Esophagus muscularis mucosa (tissue), 4 donors: ENCODE results near the gene SIGLEC1. TPM values are rescaled to one million over a fixed set of nuclear protein-coding genes. Genes with fewer than 3 reads are reported as not detected.

Source experiments
- DNase-seq: peaks from one replicate; pipeline ENCODE4 v3.0.0-alpha.2; 2017; ENCODE audit errors: extremely low spot score
- H3K27ac ChIP-seq, 4 donors: fragments of 200-600 bp; sonication (generic); replicated peaks in 1 of 4; 1 replicate in 3 of 4; 2 replicates in 1 of 4; pipeline ENCODE4 v1.5.1; 2016 to 2019; ENCODE audit warnings: mild to moderate bottlenecking in 1 of 4
- H3K27me3 ChIP-seq, 4 donors: fragments of 200-600 bp; sonication (generic); one replicate each; pipeline versions ENCODE4 v1.5.1 to v1.6.0; 2016 to 2019
- H3K36me3 ChIP-seq, 4 donors: fragments of 200-600 bp; sonication (generic); one replicate each; pipeline ENCODE4 v1.5.1; 2016 to 2019
- H3K4me1 ChIP-seq, 4 donors: fragments of 200-600 bp; sonication (generic); one replicate each; pipeline ENCODE4 v1.5.1; 2016 to 2019
- H3K4me3 ChIP-seq, 4 donors: fragments of 200-600 bp; sonication (generic); 1 replicate in 2 of 4; 2 replicates in 2 of 4; pipeline ENCODE4 v1.5.1; 2016 to 2019; ENCODE audit warnings: mild to moderate bottlenecking in 4 of 4, moderate library complexity in 1 of 4
- H3K9me3 ChIP-seq, 4 donors: fragments of 200-600 bp; sonication (generic); 1 replicate in 3 of 4; 2 replicates in 1 of 4; pipeline ENCODE4 v1.5.1; 2016 to 2019
- EP300 ChIP-seq: sonication (generic); formaldehyde crosslinking; IDR thresholded peaks from one replicate; pipeline ENCODE4 v1.6.1; 2017; ENCODE audit warnings: antibody characterized with exemption
- POLR2A ChIP-seq: fragments of 450-650 bp; IDR thresholded peaks from one replicate; pipeline ENCODE4 v1.6.1; 2017; ENCODE audit warnings: antibody characterized with exemption, moderate library complexity, mild to moderate bottlenecking, low read depth
- POLR2AphosphoS5 ChIP-seq, 2 donors: sonication (generic); formaldehyde crosslinking; IDR thresholded peaks; one replicate each; pipeline ENCODE4 v1.6.1; 2017; ENCODE audit warnings: antibody characterized with exemption in 2 of 2
- WGBS: methylation state at CpG from one replicate; pipeline ENCODE4 v1.1.5; 2018; 5-methylcytosine and 5-hydroxymethylcytosine counted together
- intact Hi-C: fragments of 100-400 bp; cut with DNase I; formaldehyde crosslinking; loops from one replicate; pipeline ENCODE4 v1.15.1; 2023
- total RNA-seq, 4 donors: library from RNA; depleted of rRNA; stranded (reverse); fragments of >200 nt; gene quantifications; one replicate each; pipeline versions ENCODE4 v1.1.0 to v1.2.1, GENCODE V29; 2016
- TF ChIP-seq, protein P1 (sequence below), 3 experiments: fragments of 200-600 bp in 2 of 3; fragments of 450-650 bp in 1 of 3; sonication (generic) in 2 of 3; IDR thresholded peaks; one replicate each; pipeline ENCODE4 v1.5.1; 2017 to 2019; ENCODE audit warnings: antibody characterized with exemption in 3 of 3, mild to moderate bottlenecking in 2 of 3, moderate library complexity in 1 of 3

Gene SIGLEC1
- total RNA-seq, 4 donors from 2014 or later = 13.1 to 18.7 (median 13.8) TPM

DNA sequence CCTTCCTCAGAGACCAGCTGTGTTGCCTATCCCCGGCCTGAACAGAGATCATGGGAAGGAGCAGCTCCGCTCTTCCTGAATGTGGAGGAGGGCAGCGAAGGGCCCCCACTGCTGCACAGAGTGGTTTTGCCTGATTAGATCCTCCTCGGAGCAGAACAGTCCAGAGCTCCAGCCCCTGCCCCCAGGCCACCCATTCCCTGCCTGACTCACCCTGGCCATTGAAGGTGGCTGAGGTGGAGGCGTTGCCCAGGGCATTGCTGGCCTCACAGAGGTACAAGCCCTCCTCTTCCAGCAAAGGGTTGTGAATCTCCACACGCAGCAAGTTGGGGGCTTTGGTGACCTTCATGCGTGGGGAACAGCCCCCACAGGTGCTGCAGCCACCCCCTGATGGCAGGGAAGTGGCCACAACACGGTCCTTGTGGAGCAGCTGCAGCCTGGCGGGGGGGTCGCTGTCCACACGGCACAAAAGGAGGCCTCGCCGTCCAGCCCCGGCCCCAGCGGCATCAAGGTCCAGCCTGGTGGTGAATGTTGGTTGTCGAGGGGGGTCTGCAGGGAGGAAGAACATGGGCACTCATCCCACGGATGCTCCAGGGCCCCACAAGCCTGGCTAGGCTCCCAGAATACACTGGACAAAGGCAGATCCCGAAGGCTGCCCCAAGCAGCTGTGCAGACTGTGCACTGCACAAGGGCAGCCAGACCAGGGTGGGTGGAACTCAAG lies 14.7 kb downstream of the SIGLEC1 start:
- DNase-seq = no peak
- TF ChIP-seq, protein P1, sequence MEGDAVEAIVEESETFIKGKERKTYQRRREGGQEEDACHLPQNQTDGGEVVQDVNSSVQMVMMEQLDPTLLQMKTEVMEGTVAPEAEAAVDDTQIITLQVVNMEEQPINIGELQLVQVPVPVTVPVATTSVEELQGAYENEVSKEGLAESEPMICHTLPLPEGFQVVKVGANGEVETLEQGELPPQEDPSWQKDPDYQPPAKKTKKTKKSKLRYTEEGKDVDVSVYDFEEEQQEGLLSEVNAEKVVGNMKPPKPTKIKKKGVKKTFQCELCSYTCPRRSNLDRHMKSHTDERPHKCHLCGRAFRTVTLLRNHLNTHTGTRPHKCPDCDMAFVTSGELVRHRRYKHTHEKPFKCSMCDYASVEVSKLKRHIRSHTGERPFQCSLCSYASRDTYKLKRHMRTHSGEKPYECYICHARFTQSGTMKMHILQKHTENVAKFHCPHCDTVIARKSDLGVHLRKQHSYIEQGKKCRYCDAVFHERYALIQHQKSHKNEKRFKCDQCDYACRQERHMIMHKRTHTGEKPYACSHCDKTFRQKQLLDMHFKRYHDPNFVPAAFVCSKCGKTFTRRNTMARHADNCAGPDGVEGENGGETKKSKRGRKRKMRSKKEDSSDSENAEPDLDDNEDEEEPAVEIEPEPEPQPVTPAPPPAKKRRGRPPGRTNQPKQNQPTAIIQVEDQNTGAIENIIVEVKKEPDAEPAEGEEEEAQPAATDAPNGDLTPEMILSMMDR (IDR thresholded peaks at IDR 0.05) = no peak
- no peak for TF ChIP-seq POLR2AphosphoS5 (IDR thresholded peaks at IDR 0.05)
- no peak for TF ChIP-seq POLR2A
- TF ChIP-seq EP300 = no peak
- Histone ChIP-seq H3K9me3 (peaks cover 0 to 8% (median 3%) of the 10 kb centered on the region in 4 donors), H3K36me3 (no peaks in the 10 kb centered on the region), H3K27ac (no peak overlapping the region), H3K4me1 (no peaks in the 10 kb centered on the region), H3K4me3 (no peak overlapping the region), H3K27me3 (no peaks in the 10 kb centered on the region)
- intact Hi-C loops = no loop called here
- 88% methylated on average over 6 of the region's 18 CpGs for WGBS

DNA sequence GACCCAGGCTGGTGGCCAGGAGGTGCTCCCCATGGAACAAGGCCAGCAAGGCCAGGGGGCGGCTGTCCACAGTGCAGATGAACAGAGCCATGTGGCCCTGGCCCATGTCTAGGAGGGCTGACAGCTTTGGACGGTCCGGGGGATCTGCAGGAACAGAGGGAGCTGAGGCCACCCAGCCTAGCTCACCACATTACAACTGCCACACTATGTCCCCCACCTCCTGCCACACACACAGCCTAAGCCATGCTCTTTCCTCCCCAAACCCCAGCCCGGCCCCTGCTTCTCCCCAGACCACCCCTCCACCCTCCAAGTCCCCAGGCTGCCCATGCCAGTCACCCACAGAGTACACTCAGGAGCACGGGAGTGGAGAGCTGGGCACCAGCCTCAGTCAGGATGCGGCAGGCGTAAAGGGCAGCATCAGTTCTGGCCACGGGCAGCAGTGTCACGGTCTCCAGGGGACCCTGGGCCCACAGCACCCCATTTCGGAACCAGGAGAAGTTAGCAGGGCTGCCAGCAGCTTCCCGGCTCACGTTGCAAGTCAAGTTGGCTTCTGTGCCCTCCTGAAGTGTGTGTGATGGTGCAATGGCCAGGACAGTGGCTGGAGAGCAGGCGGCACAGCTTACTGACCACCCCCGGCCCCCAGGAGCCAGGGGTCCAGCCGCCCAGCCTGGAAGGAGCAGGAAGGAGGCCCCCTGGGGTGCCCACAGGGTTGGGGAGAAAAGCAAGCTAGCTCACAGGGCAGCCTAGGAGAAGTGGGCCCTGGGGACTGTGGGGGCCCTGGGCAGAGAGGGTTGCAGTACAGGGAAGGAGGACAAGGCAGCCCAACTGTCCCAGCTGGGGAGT lies 15.4 kb downstream of the SIGLEC1 start:
- H3K9me3 ChIP-seq = peaks cover 0 to 8% (median 3%) of the 10 kb centered on the region in 4 donors
- DNase-seq = no peak
- H3K27me3 ChIP-seq = no peaks in the 10 kb centered on the region
- no peak overlapping the region for H3K4me3 ChIP-seq
- H3K4me1 ChIP-seq = no peaks in the 10 kb centered on the region
- 92% methylated on average over 12 of the region's 15 CpGs for WGBS
- H3K36me3 ChIP-seq = no peaks in the 10 kb centered on the region
- intact Hi-C loops = no loop called here
- no peak overlapping the region for H3K27ac ChIP-seq
- TF ChIP-seq EP300 = no peak
- no peak for TF ChIP-seq POLR2A
- TF ChIP-seq, protein P1 (IDR thresholded peaks at IDR 0.05) = no peak
- no peak for TF ChIP-seq POLR2AphosphoS5 (IDR thresholded peaks at IDR 0.05)

DNA sequence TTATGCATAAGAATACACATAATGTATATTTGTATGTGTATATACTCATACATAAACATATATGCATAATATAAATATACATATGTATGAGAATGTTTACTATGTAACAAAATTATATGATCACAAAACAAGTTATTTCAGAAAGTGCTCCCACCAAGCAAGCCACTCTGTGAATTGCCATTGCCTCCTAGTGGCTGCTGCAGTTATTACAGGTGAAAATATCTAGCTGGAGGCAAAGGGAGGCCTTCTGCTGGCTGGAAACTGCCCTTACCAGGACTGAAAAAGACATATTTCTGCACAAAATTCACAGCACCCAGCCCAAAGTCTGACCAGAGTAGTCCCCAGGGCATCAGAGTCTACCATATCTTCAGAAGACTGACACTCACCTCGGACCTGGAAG lies 16.2 kb downstream of the SIGLEC1 start:
- H3K4me3 ChIP-seq = no peak overlapping the region
- DNase-seq = no peak
- H3K27me3 ChIP-seq = no peaks in the 10 kb centered on the region
- 75% methylated on average over 1 of the region's 1 CpG for WGBS
- TF ChIP-seq, protein P1 (IDR thresholded peaks at IDR 0.05) = peak in 2 of 3 experiments; percentile 15 to 26
- no peak for TF ChIP-seq POLR2AphosphoS5 (IDR thresholded peaks at IDR 0.05)
- peaks cover 0 to 8% (median 3%) of the 10 kb centered on the region in 4 donors for H3K9me3 ChIP-seq
- no peaks in the 10 kb centered on the region for H3K4me1 ChIP-seq
- H3K36me3 ChIP-seq = no peaks in the 10 kb centered on the region
- intact Hi-C loops = no loop called here
- no peak overlapping the region for H3K27ac ChIP-seq

DNA sequence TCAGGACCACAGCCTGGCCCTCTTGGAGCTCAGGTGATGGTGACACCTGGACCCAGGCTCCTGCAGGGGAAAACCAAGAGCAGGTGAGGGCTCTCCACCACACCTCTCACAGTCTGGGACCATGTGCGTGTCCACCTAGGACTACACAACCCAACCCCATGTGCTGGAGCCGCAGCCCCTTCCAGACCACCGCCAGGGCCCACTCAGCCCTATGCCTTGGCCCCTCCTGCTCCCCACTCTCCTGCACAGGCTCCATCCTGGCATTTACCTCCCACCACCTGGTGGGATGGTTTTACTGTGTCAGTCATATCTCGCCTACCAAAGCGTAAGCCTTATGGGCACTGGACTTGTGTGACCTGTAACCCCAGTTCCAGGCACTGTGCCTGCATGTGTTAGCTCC lies 17.5 kb downstream of the SIGLEC1 start:
- no peak overlapping the region for H3K27ac ChIP-seq

More for the DNA sequence above, 17.5 kb downstream of the SIGLEC1 start:
- H3K9me3 ChIP-seq = peaks cover 0 to 8% (median 3%) of the 10 kb centered on the region in 4 donors
- no peaks in the 10 kb centered on the region for H3K27me3 ChIP-seq
- H3K4me1 ChIP-seq = no peaks in the 10 kb centered on the region
- H3K4me3 ChIP-seq = no peak overlapping the region
- intact Hi-C loops = no loop called here
- no peaks in the 10 kb centered on the region for H3K36me3 ChIP-seq
- WGBS = 94% methylated on average over 4 of the region's 5 CpGs
- DNase-seq = no peak
- TF ChIP-seq POLR2A (no peak), EP300 (no peak), POLR2AphosphoS5 (IDR thresholded peaks at IDR 0.05) (no peak)
- TF ChIP-seq, protein P1 (IDR thresholded peaks at IDR 0.05) = no peak
